Measurements from ENCODE around the gene CCDC33. TPM values are rescaled to one million over a fixed set of nuclear protein-coding genes. Genes with fewer than 3 reads are reported as not detected.
A peak's percentile ranks its signal among the peaks of the same experiment; 100 is the strongest.

The CCDC33 gene
- total RNA-seq, 1 donor from 2014 or later: not detected

DNA sequence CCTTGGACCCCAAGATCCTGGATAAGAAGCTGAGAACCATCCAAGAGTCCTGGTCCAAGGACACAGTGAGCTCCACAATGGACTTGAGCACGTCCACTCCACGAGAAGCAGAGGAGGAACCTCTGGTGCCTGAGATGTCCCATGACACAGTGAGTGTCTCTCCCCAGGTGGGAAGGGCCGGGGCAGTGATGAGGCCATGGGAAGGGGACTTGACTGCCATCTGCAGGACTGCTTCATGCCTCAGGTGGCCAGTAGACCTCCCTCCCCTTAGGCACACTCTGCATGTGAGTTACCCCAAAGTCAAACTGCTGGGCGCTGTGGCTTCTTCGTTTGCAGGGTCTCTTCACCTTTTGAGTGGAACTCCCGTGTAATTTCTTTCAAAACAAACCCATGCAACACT, 59.7 kb downstream of the CCDC33 start:
- DNase-seq (ENCODE audit: low read depth) (no peak), FAIRE-seq (no peak)
- Histone ChIP-seq H3K36me3 (ENCODE audit: control insufficient read depth, insufficient read depth, low read length) (no peaks in the 10 kb centered on the region), H3K27me3 (ENCODE audit: control insufficient read depth, insufficient read depth, low read length) (peaks cover 12% of the 10 kb centered on the region), H3K4me3 (ENCODE audit: low read depth, low read length) (no peak overlapping the region)
- TF ChIP-seq, protein P1, sequence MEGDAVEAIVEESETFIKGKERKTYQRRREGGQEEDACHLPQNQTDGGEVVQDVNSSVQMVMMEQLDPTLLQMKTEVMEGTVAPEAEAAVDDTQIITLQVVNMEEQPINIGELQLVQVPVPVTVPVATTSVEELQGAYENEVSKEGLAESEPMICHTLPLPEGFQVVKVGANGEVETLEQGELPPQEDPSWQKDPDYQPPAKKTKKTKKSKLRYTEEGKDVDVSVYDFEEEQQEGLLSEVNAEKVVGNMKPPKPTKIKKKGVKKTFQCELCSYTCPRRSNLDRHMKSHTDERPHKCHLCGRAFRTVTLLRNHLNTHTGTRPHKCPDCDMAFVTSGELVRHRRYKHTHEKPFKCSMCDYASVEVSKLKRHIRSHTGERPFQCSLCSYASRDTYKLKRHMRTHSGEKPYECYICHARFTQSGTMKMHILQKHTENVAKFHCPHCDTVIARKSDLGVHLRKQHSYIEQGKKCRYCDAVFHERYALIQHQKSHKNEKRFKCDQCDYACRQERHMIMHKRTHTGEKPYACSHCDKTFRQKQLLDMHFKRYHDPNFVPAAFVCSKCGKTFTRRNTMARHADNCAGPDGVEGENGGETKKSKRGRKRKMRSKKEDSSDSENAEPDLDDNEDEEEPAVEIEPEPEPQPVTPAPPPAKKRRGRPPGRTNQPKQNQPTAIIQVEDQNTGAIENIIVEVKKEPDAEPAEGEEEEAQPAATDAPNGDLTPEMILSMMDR (IDR thresholded peaks at IDR 0.05; ENCODE audit: insufficient read depth, low read length, severe bottlenecking): no peak

DNA sequence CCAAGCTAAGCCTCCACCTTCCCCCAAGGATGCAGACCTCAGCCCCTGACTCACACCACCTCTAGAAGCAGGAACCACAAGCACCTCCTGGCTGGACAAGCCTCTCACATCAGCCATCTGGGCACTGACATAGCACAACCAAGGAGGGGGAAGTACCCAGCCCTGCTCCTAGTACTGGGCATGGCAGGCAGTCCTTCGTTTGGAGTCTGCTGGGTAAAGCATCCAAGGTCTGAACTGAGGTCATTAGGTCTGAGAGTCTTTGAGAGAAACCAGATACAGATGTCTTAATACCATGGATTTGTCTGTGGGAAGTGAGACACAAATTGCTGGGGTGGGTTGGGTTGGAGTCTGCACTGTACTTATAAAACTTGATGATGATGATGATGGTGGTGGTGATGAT, 61.8 kb downstream of the CCDC33 start:
- TF ChIP-seq, protein P1 (IDR thresholded peaks at IDR 0.05; ENCODE audit: insufficient read depth, low read length, severe bottlenecking): no peak
- Histone ChIP-seq H3K4me3 (ENCODE audit: low read depth, low read length) (no peak overlapping the region), H3K36me3 (ENCODE audit: control insufficient read depth, insufficient read depth, low read length) (no peaks in the 10 kb centered on the region), H3K27me3 (ENCODE audit: control insufficient read depth, insufficient read depth, low read length) (peaks cover 28% of the 10 kb centered on the region)
- DNase-seq (ENCODE audit: low read depth) (no peak), FAIRE-seq (no peak)

DNA sequence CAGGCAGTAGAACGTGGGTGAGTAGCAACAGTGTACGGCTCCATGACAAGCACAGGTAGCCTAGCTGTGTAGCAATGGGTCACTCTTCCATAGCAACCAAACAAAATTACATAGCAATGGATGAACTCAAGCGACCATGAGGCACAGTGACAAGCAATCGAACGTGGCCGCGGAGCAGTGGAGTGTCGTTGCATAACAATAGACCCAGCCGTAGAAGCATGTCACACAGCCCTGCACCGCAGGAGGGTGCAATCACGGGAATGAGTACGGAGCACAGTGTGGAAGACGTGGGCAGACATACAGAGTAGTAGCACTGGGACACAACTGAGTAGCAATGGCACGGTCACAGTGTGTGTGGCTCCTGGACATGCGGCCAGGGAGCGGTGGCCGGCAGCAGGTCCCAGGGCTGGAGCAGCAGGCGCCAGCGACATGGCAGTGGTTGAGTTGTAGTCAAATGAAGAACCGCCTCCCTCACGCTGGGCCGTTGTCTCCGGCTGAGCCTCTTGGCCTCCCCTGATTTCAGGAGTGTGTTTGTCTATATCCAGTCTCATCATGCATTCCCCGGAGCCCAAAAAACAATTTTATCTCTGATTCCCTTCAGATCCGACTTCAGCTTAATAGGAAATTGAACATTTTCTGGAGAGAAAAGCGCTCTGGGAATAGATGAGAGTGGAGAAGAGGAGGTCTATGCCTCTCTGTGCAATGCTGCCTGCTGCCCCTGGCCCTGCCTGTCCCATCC, 64.1 kb downstream of the CCDC33 start:
- Histone ChIP-seq H3K36me3 (ENCODE audit: control insufficient read depth, insufficient read depth, low read length) (no peaks in the 10 kb centered on the region), H3K27me3 (ENCODE audit: control insufficient read depth, insufficient read depth, low read length) (peaks cover 36% of the 10 kb centered on the region), H3K4me3 (ENCODE audit: low read depth, low read length) (no peak overlapping the region)
- FAIRE-seq (no peak), DNase-seq (ENCODE audit: low read depth) (no peak)
- TF ChIP-seq, protein P1 (IDR thresholded peaks at IDR 0.05; ENCODE audit: insufficient read depth, low read length, severe bottlenecking): no peak

DNA sequence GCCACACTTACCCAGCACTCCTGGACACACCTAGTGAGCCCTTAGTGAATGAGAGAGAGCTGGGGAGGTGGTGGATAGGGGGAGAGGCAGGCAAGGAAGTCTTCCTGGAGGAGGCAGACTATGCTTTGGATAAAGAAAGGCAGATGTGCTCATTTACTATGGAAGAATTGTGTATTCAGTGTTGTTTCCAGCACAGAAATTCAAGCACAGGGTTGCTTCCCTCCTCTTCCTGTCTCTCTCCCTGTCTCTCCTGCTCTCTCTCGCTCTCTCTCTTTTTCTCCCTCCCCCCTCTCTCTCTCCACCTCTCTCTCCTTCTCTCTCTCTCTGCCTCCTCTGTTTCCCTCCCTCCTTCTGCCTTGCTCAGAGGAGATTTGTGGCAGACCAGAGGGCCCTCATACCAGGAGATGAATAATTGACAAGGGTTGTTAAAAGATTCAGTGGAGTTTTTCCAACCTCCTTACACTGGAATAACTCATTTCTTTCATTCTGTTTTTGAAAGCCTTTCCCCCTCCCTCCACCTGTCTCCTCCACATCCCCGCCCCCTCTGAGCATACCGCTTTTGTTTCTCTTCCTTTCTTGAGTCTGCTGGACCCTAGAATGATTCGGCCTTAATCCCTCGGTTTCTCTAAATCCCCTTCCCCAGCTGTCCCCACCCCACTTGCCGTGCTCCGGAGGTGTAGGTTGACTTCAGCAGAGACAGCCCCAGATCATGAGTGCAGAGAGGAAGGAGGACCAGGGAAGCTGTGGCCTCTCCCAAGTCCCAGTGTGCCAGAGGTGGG, 65.6 kb downstream of the CCDC33 start:
- FAIRE-seq (no peak), DNase-seq (ENCODE audit: low read depth) (no peak)
- H3K36me3 ChIP-seq (ENCODE audit: control insufficient read depth, insufficient read depth, low read length): no peaks in the 10 kb centered on the region
- no peak overlapping the region for H3K4me3 ChIP-seq (ENCODE audit: low read depth, low read length)
- TF ChIP-seq, protein P1 (IDR thresholded peaks at IDR 0.05; ENCODE audit: insufficient read depth, low read length, severe bottlenecking): no peak
- peaks cover 39% of the 10 kb centered on the region for H3K27me3 ChIP-seq (ENCODE audit: control insufficient read depth, insufficient read depth, low read length)

DNA sequence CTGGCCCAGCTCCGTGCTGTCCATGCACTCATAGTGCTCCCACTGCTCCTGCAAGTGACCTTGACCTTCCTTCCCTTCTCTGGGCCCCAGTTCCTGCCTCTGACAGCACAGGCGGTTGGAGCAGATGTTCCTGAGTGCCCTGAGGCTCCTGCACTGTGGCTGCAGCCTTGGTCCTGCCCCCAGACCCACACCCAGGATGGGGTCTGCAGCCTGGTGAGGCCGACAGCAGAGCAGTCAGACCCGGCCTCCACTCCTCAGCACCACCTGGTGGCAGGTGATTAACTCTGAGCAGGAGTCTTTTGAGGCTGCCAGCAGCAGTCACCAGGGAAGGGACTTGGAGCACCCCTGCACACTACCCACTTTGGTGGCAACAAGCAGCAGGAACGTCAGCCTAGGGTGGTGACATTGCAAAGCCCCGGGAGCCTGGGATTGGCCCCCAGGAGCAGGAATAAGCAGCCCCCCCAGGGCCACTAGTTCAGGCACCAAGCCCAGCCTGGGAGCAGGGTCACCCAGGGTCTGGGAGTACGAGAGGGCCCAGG, 66.8 kb downstream of the CCDC33 start:
- peaks cover 42% of the 10 kb centered on the region for H3K27me3 ChIP-seq (ENCODE audit: control insufficient read depth, insufficient read depth, low read length)
- H3K36me3 ChIP-seq (ENCODE audit: control insufficient read depth, insufficient read depth, low read length): no peaks in the 10 kb centered on the region
- TF ChIP-seq, protein P1 (IDR thresholded peaks at IDR 0.05; ENCODE audit: insufficient read depth, low read length, severe bottlenecking): peak; percentile 82
- DNase-seq (ENCODE audit: low read depth): peak; percentile 20
- H3K4me3 ChIP-seq (ENCODE audit: low read depth, low read length): no peak overlapping the region
- FAIRE-seq: no peak

All from bronchial epithelial cell (primary cell).